Left lung (tissue), 10 donors: Measurements from ENCODE around the gene C9orf50. TPM values are rescaled to one million over a fixed set of nuclear protein-coding genes. Genes with fewer than 3 reads are reported as not detected.
A peak's percentile ranks its signal among the peaks of the same experiment; 100 is the strongest.

Experiments used
- ATAC-seq: fragments of 200-7000 bp; cut with Tn5 transposase; one replicate; pipeline ENCODE4 v1.9.1; 2020; ENCODE audit warnings: moderate library complexity
- DNase-seq, 4 donors: peaks; one replicate each; pipeline ENCODE4 v3.0.0-alpha.2; 2013 to 2020
- H3K27ac ChIP-seq, 2 donors: fragments of 200-600 bp; sonication (generic) in 1 of 2; one replicate each; pipeline versions ENCODE4 v1.5.0 to v1.8.0; 2020 to 2021
- H3K27me3 ChIP-seq, 2 donors: fragments of 200-600 bp; sonication (generic) in 1 of 2; one replicate each; pipeline versions ENCODE4 v1.5.0 to v1.8.0; 2020 to 2021
- H3K36me3 ChIP-seq, 2 donors: fragments of 200-600 bp; sonication (generic) in 1 of 2; one replicate each; pipeline versions ENCODE4 v1.5.0 to v1.8.0; 2020 to 2021
- H3K4me1 ChIP-seq, 2 donors: fragments of 200-600 bp; one replicate each; pipeline ENCODE4 v1.8.0; 2021
- H3K4me3 ChIP-seq, 2 donors: fragments of 200-600 bp; sonication (generic) in 1 of 2; one replicate each; pipeline versions ENCODE4 v1.5.0 to v1.8.0; 2020 to 2021; ENCODE audit warnings: mild to moderate bottlenecking in 1 of 2
- H3K9me3 ChIP-seq, 2 donors: fragments of 200-600 bp; sonication (generic) in 1 of 2; one replicate each; pipeline versions ENCODE4 v1.5.0 to v1.8.0; 2020 to 2021
- intact Hi-C, 2 donors: fragments of 100-400 bp; cut with DNase I; formaldehyde crosslinking; loops; one replicate each; pipeline versions ENCODE4 v1.11.2 to v1.14.2; 2022
- polyA plus RNA-seq, 6 donors: library from polyadenylated mRNA; unstranded; fragments of 120-200 nt; gene quantifications; one replicate each; pipeline ENCODE4 v1.2.1, GENCODE V29; 2013; ENCODE audit not compliant: insufficient read length in 6 of 6
- total RNA-seq, 2 donors: library from RNA; stranded (reverse); fragmentation: NEBNext Ultra II Directional; extraction: Animal tissue kit (Norgen Biotek cat#: 25700); gene quantifications; one replicate each; pipeline ENCODE4 v1.2.1, GENCODE V29; 2021
- TF ChIP-seq, protein P1 (sequence below), 2 donors: fragments of 200-600 bp; sonication (generic) in 1 of 2; IDR thresholded peaks; one replicate each; pipeline versions ENCODE4 v1.5.0 to v1.8.0; 2021; ENCODE audit warnings: antibody characterized with exemption in 2 of 2
- donor health status: DM: no; HTN: yes; CAD: no.
- donor health status: DM: no; HTN: no; CAD: no.

The C9orf50 gene
- total and polyA plus RNA-seq, 8 donors: 0.18 to 0.51 (median 0.44) TPM; not detected in 2

DNA sequence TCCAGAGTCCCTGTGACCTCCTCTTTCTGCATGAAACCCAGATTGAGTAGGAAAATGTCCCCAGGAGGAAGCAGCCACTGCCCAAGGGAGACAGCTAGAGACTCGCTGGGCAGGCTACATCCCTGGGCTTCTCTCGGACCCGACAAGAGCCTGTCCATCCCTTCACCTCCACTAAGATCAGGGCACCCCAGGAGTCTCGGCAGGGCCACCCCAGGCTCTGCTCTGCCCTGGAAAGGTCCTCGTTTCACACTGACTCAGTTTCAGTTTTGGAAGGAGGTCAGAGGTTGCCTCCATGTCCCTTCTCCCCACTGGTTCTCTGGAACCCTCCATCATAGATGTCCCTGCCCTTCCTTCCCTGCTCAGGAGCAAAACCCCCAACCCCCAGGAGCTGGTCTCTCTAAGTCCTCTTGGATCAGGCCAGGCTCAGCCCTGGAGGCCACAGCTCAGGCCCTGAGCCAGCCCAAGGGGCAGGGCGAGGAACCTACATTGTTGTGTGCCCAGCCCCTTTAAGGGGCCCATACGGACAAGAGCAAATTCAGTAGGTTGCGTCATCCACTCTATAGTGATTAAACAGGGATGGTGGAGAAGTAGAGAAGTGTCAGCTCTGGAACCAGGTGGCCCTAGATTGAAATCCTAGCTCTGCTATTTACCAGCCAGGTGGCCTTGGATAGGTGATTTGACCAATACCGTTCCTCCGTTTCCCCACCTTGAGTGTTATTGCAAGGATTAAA, 37.4 kb downstream of the C9orf50 start:
- ATAC-seq: peak; percentile 84

DNA sequence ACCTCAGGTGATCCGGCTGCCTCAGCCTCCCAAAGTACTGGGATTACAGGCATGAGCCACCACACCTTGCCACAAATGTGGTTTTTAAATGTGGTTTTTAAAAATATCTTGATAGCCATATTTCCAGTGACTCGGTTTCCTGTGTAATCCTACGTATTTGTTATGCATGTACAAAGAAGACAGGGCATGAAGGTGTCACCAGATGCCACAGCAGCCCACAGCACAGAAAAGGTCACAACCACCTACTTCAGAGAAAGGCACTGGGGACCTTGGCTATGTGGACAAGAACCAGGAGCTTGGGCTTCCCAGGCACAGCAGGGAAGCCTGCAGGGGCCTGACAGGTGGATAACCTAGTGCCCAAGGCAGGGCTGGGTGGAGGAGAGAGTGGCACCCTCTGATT, 38.0 kb downstream of the C9orf50 start:
- TF ChIP-seq, protein P1, sequence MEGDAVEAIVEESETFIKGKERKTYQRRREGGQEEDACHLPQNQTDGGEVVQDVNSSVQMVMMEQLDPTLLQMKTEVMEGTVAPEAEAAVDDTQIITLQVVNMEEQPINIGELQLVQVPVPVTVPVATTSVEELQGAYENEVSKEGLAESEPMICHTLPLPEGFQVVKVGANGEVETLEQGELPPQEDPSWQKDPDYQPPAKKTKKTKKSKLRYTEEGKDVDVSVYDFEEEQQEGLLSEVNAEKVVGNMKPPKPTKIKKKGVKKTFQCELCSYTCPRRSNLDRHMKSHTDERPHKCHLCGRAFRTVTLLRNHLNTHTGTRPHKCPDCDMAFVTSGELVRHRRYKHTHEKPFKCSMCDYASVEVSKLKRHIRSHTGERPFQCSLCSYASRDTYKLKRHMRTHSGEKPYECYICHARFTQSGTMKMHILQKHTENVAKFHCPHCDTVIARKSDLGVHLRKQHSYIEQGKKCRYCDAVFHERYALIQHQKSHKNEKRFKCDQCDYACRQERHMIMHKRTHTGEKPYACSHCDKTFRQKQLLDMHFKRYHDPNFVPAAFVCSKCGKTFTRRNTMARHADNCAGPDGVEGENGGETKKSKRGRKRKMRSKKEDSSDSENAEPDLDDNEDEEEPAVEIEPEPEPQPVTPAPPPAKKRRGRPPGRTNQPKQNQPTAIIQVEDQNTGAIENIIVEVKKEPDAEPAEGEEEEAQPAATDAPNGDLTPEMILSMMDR (IDR thresholded peaks at IDR 0.05): no peak
- no peak for DNase-seq
- Histone ChIP-seq H3K36me3 (no peaks in the 10 kb centered on the region), H3K4me1 (peaks cover 0 to 13% of the 10 kb centered on the region in 2 donors), H3K4me3 (no peak overlapping the region), H3K9me3 (no peaks in the 10 kb centered on the region), H3K27me3 (no peaks in the 10 kb centered on the region), H3K27ac (no peak overlapping the region)
- ATAC-seq: no peak
- intact Hi-C loops: no loop called here

More for the DNA sequence above, 37.4 kb downstream of the C9orf50 start:
- H3K27me3 ChIP-seq: no peaks in the 10 kb centered on the region
- H3K9me3 ChIP-seq: no peaks in the 10 kb centered on the region
- H3K27ac ChIP-seq: peak overlapping the region in 1 of 2 donors; percentile 9
- intact Hi-C loops: no loop called here
- H3K4me3 ChIP-seq: no peak overlapping the region
- DNase-seq: no peak
- TF ChIP-seq, protein P1 (IDR thresholded peaks at IDR 0.05): no peak
- H3K36me3 ChIP-seq: no peaks in the 10 kb centered on the region
- H3K4me1 ChIP-seq: peaks cover 0 to 13% of the 10 kb centered on the region in 2 donors

DNA sequence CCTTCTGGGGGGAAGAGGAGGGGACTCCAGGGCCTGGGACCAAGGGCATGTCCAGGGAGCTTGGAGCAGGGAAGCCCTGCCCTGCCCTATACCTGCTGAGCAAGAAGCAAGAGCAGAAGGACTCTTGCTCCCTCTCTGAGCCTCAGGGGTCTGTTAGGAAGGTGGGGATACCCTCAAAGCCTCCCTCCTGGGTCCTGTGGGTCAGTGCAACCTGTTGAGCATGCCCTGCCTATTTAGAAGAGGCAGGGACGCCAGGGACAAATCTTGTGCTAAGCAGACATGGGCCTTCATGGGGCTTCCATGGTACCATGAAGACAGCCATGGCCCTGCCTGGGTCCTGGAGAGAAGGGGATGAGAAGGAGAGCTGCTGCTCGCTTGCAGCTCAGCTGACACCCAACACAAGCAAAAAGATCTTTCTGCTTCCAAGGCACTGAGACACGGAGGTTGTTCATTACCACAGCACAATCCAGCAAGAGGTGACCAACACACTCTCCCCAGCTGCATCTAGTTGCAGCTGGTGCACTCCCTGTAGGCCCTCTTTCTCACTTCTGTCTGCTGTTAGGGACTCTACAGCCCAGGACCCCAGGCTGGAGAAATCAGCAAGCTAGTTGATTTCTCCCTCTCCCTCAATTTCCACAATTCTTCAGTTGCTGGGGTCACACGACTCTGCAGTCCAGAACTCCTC, 39.3 kb downstream of the C9orf50 start:
- Histone ChIP-seq H3K4me1 (peaks cover 0 to 17% of the 10 kb centered on the region in 2 donors), H3K36me3 (no peaks in the 10 kb centered on the region), H3K27me3 (no peaks in the 10 kb centered on the region), H3K4me3 (no peak overlapping the region), H3K9me3 (no peaks in the 10 kb centered on the region), H3K27ac (no peak overlapping the region)
- ATAC-seq: no peak
- TF ChIP-seq, protein P1 (IDR thresholded peaks at IDR 0.05): no peak
- intact Hi-C loops: no loop called here
- no peak for DNase-seq

DNA sequence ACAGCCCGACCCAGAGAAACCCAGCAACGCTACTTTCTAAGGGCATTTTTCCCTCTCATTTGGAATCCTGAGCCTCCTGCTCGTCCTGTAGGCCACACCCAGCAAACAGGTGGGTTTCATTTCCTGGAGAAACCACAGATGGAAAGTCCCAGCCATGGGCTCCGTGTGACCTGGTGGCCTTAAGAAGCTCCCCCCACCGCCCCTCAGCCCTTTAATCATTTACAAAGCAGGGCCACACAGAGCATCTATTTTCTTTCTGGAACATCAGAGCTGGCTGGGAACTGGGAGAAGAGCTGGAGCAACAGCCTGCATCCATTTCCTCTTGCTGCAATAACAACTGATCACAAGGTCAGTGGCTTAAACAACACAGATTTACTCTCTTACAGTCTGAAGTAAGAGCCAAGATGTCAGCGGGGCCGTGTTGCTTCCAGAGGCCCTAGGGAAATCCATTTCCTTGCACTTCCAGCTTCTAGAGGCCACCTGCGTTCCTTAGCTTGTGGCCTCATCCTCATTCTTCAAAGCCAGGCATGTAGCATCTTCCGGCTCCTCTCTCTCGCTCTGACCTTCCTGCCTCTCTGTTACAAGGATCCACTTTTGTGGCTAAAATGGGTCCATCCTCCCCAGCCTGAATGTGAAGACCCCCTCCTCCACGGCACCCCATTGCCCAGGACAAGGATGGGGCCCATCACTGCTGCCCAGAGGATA, 40.5 kb downstream of the C9orf50 start:
- ATAC-seq: no peak
- peaks cover 0 to 23% of the 10 kb centered on the region in 2 donors for H3K4me1 ChIP-seq
- intact Hi-C loops: no loop called here
- no peak overlapping the region for H3K27ac ChIP-seq
- no peak for DNase-seq
- no peak overlapping the region for H3K4me3 ChIP-seq
- no peaks in the 10 kb centered on the region for H3K9me3 ChIP-seq
- no peaks in the 10 kb centered on the region for H3K27me3 ChIP-seq
- no peaks in the 10 kb centered on the region for H3K36me3 ChIP-seq
- TF ChIP-seq, protein P1 (IDR thresholded peaks at IDR 0.05): no peak

DNA sequence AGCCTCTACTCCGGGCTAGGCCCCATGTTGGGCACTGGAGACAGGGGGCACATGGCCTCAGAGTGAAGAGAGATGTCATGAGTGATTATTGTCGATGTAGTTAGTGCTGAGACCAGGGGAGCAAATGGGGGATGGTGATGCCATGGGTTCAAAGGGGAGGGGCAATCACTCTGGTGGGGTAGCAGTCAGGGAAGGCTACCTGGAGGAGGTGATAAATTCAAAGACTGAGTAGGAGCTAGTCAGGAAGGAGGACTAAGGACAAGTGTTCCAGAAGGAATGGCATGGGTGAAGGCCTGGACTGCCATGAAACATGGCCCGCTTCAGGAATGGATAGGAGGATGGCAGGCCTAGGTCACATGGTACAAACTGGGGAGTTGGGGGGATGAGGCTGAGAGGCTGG, 41.6 kb downstream of the C9orf50 start:
- Histone ChIP-seq H3K27me3 (no peaks in the 10 kb centered on the region), H3K4me1 (peaks cover 0 to 23% of the 10 kb centered on the region in 2 donors), H3K4me3 (no peak overlapping the region), H3K9me3 (no peaks in the 10 kb centered on the region), H3K27ac (no peak overlapping the region), H3K36me3 (no peaks in the 10 kb centered on the region)
- TF ChIP-seq, protein P1 (IDR thresholded peaks at IDR 0.05): no peak
- ATAC-seq (no peak), DNase-seq (no peak)
- intact Hi-C loops: no loop called here
